Tongue (tissue), 2 donors: Measurements from ENCODE around the gene JAK1. TPM values are rescaled to one million over a fixed set of nuclear protein-coding genes. Genes with fewer than 3 reads are reported as not detected.
"Not testable (repeated sequence)": the region's sequence is repeated elsewhere in the genome, so short reads cannot be mapped to it uniquely, and the experiment has no call there.

Experiments used
- DNase-seq: peaks from one replicate; pipeline ENCODE4 v3.0.0-alpha.2; 2015
- total RNA-seq: library from RNA; depleted of rRNA; stranded (reverse); fragments of >200 nt; gene quantifications from one replicate; pipeline ENCODE4 v1.2.3, GENCODE V29; 2014

The JAK1 gene
- 85.6 TPM for total RNA-seq

GRCh38 chr1:64966158-64966971 is at the start of gene JAK1:
TSS of gene JAK1 (minus strand) at chr1:64966549. CDS start at chr1:64886264, 80,285 bp downstream.
- DNase-seq, result peak; percentile 95

- no peak for DNase-seq
Observed at GRCh38 chr1:65014321-65014720, 48.0 kb upstream of the JAK1 start.

- DNase-seq, result no peak
Observed at GRCh38 chr1:65011983-65012382, 45.6 kb upstream of the JAK1 start.

- no peak for DNase-seq
Observed at GRCh38 chr1:65009724-65010420, 43.5 kb upstream of the JAK1 start.

GRCh38 chr1:65009176-65009575 is 42.8 kb upstream of the JAK1 start:
- DNase-seq, result no peak

- no peak for DNase-seq
Observed at GRCh38 chr1:65006806-65007205, 40.5 kb upstream of the JAK1 start.

GRCh38 chr1:65003316-65003664 is 36.9 kb upstream of the JAK1 start:
- DNase-seq, result no peak

- DNase-seq, result peak; percentile 71
Observed at GRCh38 chr1:65002508-65003315, 36.4 kb upstream of the JAK1 start.

- DNase-seq, result no peak
Observed at GRCh38 chr1:65002156-65002507, 35.8 kb upstream of the JAK1 start.

- DNase-seq, result peak; percentile 28
Observed at GRCh38 chr1:65001231-65001792, 35.0 kb upstream of the JAK1 start.

GRCh38 chr1:64998425-64998948 is 32.1 kb upstream of the JAK1 start:
- not testable (repeated sequence) for DNase-seq

GRCh38 chr1:64996541-64997257 is 30.4 kb upstream of the JAK1 start:
- DNase-seq, result no peak

GRCh38 chr1:64995316-64995715 is 29.0 kb upstream of the JAK1 start:
- no peak for DNase-seq

- DNase-seq, result no peak
Observed at GRCh38 chr1:64986903-64987871, 20.8 kb upstream of the JAK1 start.

- DNase-seq, result no peak
Observed at GRCh38 chr1:64984737-64985136, 18.4 kb upstream of the JAK1 start.

GRCh38 chr1:64984106-64984505 is 17.8 kb upstream of the JAK1 start:
- DNase-seq, result no peak

GRCh38 chr1:64983110-64983509 is 16.8 kb upstream of the JAK1 start:
- DNase-seq, result no peak

GRCh38 chr1:64981601-64982533 is 15.5 kb upstream of the JAK1 start:
- no peak for DNase-seq
